IPS-11a (cell line): ENCODE data around the gene WASF3.

Experiments
- H3K4me3 ChIP-seq: one replicate; pipeline ENCODE4 v1.5.1; 2013; ENCODE audit warnings: low read depth, low read length, control low read depth

Gene WASF3

DNA sequence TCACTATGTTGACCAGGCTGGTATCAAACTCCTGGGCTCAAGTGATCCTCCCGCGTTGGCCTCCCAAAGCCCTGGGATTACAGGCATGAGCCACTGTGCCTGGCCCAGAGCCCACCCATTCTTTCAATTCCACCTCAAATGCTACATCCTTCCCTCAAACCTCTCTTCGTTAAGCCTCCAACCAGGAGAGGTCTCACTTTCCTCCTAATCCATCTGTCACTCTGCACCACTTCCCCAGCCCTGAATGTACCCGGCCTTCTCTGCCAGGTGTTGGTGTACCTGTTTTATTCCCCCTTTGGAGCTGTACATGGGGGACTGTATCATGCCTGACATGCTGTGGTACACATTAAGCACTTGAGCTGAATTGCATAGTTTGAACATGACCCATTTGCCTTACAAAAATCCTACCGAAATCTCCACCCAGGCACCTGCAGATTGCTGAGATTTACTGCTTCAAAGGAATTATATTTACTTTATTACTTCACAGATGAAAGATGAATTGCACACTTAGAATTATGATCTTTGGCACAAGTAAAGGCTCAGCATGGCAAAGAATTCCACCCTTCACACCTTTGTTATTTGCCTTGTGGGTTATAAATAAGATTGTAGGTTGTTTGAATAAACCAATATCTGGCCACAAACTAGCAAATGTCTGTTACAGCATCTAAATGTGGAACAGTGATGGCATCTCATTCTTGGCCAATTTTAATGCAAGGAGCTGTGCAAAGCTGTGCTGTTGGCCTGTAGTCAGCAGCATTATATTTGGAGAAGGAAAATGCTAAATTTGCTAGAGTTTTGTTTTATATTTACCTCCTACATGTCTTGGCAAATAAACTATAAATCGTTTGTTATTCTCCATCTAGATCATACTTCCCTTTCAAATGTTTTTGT, 15.6 kb upstream of the WASF3 start:
- H3K4me3 ChIP-seq, result no peak overlapping the region

DNA sequence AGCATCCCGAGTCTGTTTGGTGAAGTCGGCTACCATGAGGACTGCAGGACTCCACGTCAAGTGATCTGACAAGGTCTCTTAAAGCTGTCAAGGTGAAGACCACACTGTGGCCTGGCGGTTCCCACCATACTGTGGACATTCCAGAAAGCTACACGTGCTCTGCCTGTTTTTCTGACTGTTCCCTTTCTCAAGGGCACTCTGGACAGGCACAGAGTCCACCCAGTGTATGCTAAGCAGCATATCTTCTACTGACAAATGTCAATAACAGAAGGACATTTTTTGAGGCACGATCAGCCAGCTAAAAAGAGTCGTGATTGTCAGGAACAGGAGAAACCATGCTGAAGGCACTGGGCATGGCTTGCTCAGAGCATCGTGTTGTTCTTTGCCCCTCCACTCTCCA, 12.8 kb upstream of the WASF3 start:
- no peak overlapping the region for H3K4me3 ChIP-seq

DNA sequence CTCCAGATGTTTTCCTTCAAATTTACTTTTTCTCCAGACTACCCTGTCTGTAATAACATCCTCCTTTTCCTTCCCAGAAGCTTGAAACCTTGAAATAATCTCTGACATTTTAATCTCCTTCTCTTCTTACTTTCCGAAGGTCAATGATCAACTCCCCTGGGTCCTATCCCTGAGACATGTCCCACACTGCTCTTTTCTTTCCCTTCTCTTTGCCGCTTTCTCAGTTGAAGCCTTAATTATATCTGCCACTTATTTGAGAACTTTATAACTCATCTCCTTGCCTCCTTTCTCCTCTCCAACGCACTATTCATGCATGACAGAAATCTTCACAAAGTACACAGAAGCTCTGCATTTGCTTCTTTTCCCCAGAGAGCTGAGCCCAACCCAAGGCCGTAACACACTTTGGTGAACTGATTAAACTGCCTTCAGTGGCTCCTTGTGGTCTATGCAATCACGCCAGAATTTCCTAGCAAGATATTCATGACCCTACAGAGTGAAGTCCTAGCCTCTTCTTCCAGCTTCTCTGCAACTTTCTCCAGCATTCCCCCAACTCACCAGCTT, 9.2 kb upstream of the WASF3 start:
- no peak overlapping the region for H3K4me3 ChIP-seq

DNA sequence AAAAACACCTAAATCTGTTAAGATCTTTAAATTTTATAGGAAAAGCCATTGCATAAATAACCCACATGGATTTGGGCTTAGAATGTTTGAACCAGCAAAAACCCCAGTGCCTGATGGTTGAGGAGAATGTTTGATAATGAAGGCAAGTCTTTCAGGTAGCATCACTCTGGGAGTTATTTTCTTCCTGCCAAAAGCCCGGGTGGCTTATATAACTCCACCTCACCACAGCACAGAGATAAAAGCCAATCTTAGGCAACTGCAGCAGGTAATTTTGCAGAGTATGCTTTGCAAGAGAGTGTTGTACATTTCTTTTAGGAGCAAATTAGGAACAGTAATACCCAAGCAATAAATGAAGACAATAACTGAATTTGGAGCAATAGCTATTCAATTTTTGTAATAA, 7.8 kb upstream of the WASF3 start:
- H3K4me3 ChIP-seq, result no peak overlapping the region

DNA sequence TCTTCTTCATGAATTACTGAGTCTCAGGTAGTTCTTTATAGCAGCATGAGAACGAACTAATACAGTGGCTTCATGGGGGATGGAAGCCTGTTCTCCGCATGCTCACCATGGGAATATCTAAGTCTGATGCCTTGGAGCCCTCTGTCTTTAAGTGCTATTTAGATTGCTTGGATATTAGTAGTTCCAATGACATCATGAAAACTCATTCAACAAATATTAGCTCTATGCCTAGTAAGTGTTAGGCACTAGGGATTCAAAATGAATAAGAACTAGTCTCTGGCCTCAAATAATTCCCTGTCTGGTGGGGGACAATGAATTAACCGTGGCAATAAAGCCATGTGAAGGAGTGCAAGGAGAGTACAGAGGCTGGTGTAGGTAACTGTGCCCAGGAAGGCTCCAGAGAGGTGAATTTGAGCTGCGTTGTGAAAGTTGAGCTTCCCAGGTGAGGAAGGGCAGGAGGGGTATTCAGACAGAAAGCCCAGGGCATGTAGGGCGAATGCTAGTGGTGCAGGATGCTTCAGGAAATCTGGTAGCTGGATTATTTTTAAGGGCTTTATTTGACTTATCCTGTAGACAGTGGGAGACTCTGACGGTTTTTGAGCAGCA, 6.1 kb upstream of the WASF3 start:
- H3K4me3 ChIP-seq, result no peak overlapping the region

DNA sequence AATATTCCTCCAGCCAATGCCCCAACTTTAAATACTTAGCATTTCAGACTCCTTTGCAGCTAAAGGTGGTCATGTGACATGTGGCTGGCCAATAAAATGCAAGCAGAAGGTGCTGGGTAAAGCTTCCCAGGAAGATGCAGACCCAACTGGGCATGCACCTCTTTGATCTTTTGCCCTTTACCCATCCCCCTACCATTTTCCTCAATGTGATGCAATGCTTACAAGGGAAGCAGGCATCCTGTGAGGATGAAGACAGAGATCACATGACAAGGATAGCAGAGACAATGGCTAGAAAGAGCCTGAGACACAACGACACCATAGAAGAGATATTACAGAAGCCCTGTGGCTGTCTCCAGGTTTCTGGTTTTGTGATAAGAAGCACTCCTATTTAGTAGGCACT, 2.1 kb upstream of the WASF3 start:
- H3K4me3 ChIP-seq, result no peak overlapping the region

DNA sequence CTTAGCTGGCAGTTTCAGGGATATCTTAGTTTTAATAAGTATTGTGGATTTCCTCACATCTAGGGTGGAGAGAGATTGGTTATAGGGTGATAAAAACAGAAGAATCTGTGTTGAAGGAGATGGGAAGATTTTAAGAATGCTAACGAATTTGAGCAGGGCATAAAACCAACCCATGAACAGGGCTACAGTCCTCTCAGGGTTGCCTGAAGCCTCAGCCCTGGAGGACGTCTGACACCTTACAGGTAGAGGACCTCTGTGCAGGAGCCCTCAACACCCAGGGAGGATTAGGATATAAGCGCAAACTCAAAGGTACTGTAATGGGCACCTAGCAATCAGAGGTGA, 461 bp upstream of the WASF3 start:
- peak overlapping the region; percentile 50 for H3K4me3 ChIP-seq

DNA sequence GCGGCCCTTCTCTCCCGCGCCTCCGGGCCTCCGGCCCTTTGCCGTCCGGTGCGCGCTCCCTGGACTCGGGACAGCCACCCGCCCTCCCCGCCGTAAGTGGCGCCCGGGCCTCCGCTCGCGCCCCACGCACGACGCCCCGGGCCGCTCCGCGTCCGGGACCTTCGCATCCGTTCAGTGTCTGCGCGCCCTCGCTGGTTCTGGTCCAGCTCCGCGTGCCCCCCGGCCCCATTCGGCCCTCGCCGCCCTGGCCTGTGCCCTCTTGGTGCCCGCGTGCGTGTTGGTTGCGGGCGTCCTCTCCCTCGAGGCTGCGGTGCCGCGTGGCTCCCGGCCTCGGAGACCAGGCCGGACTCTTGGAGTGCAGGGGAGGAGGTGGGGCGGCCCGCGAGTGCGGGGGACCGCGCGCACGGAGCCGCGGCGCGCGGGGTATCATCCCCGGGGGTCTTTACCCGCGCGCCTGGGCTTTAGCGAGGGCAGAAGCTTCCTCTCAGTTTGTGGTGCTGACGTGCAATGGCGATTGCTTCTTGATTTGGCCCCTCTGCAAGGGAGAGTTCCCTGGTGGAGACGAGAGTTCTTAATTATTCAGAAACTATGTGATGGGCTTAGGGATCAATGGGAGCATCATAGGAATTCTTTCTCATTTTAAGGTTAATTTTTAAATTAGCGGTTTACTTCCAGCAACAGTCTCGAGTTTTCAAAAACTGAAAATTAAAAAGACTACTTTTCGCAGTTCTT, 757 bp downstream of the WASF3 start:
- H3K4me3 ChIP-seq, result peak overlapping the region; percentile 63

DNA sequence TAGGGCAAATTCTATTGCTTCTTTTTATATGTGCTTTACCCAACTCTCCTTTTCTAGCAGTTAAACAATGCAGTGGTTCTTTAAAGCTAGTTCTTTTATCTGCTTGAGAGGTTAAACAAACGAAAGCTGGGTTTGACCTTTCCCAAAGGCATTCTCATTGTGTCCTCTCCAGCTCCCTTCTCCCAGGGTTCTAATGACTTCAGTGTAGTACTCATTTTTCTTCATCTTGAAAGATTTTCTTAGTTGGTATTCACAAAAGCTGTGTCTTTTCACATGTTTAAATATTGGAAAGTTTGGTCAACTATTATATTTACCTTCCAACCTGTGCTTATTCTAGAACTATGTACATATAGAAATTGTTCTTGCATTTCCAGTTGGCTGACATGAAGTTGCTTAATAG, 1.5 kb downstream of the WASF3 start:
- no peak overlapping the region for H3K4me3 ChIP-seq

DNA sequence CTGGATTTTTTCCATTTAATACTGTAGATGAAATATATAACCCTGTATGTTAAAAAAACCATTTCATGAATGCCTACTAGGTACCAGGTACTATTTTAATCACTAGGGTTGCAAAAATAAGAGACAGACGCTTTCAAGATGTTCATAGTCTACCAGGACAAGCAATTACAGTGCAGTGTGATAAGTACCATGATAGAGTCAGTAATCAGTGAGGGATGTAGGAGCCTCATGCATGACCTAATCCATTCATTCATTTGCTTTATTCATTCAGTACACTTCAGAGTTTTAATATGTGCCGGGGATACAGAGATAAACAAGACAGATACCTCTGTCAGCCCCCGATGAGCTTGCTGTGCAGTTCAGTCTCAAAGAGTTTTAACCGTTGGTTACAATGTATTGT, 3.0 kb downstream of the WASF3 start:
- H3K4me3 ChIP-seq, result no peak overlapping the region

DNA sequence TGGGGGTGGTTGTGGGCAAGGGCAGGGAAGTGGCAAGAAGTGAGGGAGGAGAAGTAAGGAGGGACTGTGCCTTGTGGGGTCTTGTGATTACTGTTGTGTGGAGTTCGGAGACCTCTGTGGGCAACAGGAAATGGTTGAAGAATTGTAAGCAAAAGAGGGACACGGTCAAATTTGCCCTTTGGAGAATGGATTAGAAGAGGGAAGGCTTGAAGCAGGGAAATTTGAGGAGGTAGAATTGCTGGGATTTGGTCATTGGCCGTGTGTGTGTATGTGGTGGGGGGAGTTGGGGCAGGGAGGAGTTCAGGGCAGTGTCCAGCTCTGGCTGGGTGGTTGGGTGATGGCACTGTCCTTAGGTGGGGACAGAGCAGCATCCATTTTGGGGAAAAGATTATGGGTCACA, 3.6 kb downstream of the WASF3 start:
- H3K4me3 ChIP-seq, result no peak overlapping the region

DNA sequence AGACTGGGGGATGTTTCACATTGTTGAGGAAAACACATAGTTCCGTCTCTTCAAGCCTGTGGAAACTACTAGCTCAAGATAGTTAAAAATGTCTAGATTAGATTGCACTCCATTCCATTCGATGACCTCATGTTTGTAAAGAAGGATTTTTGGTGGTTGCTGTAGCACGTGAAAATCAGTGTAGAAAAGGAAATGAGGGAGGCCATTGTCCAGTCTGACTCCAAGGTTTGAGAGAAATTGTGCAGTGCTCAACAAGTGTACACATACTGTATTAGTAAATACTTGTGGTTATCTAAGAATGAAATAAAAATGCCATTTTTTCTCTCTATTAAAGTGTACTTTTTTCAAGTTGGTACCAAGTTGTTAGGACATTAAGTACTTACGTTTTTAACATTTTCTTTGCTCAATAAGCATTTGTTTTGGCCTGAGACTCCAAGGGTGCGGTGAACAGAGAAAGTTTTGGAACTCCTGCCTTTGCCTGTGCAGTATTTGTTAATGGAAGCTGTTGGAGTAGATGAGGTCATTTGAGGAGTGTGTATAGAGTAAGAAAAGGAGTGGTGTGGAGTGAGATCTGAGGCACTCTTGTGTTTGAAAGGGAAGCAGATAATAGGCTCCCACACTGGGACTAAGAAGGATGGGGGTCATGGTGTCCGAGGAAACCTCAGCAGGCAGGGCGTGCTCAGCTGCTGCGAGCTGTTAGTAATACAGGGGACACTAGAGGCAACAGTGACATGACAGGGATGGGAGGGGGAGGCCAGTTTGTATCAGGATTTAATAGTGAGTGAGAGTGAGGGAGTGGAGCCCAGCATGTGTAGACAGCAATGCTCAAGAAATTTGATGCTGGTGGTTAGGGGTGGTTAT, 4.4 kb downstream of the WASF3 start:
- H3K4me3 ChIP-seq, result no peak overlapping the region

DNA sequence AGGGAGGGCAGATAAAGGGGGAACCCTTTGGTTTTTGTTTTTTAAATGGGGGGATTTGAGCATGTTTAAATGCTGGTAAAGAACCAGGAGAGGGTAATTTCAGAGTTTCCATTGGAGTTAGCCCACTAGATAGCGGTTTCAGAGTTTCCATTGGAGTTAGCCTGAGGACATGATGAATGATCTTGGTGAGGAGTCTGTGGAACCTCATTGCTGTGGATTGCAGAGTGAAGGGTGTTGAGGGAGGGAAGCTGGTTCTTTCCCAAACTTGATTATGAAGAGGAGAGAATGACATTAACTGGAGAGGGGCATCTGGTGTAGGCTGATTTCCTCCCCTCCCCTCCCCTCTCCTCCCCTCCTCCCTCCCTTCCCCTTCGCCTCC, 5.0 kb downstream of the WASF3 start:
- H3K4me3 ChIP-seq, result no peak overlapping the region

DNA sequence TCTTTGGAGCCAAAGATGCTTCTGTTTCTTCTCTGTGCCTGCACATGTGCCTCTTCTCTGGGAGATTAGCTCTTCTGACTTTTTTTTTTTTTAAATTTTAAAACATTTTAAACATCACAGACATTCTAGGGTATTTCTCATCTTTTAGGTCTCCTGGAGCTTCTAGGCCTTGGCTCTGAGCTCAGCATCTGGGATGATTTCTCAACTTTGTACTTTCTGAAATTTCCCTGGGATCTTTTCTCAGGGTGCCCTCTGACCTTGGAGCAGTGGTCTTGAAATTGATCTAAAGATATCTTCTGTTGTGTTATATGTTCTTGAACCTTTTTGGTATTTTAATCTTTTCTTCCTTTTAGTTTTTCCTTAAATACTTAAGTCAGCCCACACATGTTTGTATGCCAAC, 6.2 kb downstream of the WASF3 start:
- H3K4me3 ChIP-seq, result no peak overlapping the region

DNA sequence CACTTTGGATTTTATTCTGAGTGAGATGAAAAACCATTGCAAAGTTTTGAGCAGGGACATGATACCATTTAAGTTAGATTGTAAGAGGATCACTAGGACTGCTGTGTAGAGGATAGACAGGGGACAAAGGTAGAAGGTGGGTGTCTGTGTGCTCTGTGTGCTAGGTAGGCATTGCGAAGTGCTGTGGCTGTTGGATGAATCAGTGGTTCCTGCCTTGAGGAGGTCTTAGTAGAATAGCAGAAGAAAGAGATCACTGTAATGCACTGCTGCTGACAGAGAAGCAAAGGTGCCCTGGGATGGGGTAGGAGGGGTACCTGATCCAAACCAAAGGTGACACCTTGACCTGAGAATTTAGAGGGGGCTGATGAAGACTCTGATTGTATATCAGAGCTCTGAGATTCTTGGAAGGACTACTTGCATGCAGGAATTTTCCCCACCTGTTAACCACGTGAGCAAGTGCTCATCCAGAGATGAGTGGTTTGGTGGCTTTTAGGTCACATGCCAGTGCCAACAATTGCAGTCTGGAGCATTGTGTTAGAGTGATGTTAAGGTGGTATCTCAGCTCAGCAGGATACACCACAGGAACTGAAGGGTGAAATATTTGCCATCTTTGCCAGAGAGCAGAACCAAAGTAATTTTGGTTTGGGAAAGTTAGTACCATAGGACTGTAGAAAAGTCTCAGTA, 10.8 kb downstream of the WASF3 start:
- no peak overlapping the region for H3K4me3 ChIP-seq

DNA sequence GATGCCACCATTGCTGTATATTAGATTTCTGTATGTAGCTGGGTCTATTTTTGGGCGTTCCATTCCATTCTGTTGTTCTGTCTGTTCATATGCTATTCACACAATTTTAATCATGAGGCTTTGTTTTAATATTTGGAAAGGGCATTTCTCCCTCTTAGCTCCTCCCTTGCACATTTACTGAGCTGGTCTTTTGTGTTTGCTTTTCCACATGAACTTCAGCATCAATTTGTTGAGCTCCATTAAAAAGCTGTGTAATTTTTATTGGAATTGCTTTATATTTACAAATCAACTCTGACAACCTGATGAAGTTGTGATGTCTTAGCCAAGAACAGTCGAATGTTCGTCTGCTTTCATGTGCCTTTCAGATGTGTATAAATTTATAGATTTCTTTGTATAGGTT, 14.0 kb downstream of the WASF3 start:
- no peak overlapping the region for H3K4me3 ChIP-seq

DNA sequence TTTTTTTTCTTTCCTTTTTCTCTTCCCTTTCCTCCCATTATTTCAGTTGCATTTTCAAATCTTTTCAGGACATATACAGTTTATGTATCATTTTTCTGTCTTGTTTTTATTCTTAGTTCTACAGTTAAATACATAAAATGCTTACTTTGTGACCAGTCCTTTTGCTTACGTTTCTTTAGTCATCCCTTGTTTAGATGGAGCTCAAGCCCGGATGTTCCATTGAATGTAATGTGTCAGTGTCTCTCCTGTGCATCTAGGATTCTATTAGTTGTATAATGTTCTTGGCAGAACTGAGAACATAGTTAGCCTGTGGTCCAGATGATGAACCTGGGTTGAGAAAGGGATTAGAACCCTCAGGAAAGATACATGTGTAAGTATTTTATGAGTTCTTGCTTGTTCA, 17.8 kb downstream of the WASF3 start:
- no peak overlapping the region for H3K4me3 ChIP-seq

DNA sequence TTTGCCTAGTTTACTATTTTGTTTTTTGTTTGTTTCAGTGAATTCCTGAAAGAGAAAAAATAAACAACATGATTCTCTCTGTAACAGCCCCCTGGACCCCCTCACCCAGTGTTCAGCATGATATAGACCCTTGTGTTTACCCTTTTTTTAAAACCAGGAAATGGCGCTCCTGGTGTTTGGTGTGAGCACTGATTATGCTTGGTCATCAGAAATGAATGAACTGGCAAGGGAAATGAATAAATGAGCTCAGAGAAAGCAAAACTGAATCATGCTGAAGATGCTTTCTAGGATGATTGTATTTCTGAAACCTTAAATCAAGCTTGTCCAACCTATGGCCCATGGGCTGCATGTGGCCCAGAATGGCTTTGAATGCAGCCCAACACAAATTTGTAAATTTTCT, 22.1 kb downstream of the WASF3 start:
- H3K4me3 ChIP-seq, result no peak overlapping the region

DNA sequence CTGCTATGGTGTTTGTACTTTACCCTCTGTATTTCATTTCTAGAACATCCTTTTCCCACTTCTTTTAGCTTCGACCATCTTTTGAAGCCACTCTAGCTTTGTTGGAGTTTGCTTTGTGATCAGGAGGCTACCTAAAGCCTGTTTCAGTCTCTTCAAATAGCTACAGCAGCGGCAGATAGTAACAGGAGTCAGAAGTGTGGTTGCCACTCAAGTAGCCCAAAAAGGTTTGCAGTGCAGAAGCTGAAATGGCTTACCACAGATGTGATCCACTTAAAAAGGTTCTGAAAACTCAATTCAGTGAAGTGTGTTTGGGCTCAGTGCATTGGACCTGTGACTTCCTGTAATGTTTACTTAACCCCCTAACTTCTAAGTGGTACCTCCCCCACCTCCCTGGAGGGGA, 26.2 kb downstream of the WASF3 start:
- no peak overlapping the region for H3K4me3 ChIP-seq

DNA sequence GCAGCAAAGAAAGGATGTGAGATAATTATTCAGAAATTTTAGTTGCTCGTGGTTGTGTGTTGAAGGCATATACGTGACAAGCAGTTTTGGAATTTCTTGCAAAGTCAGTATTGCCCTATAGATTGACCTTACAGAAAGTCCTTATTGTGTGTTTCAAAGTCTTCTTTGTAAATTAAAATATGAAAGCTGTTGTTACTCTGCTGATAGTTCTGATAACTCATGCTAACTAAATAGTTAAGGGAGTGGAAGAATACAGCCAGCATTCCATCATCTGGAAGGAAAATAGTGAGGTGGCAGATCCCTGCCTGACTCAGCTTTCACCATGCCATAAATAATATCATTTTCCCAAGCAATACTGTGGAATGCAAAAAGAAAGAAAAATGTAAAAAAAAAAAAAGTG, 27.2 kb downstream of the WASF3 start:
- no peak overlapping the region for H3K4me3 ChIP-seq
